Stimulated activated CD4-positive, alpha-beta T cell treated with anti-CD3 and anti-CD28 coated beads, TNF-alpha, amount 100 ng/mL, for 48 hours (primary cell): ENCODE data around the gene EYA2.

ENCODE experiments used
- DNase-seq, 3 donors: peaks; one replicate each; pipeline ENCODE4 v3.0.0-alpha.2; 2020; ENCODE audit warnings: low read depth in 3 of 3

EYA2 gene

GRCh38 chr20:46933150-46933549 is 38.5 kb downstream of the EYA2 start:
- no peak for DNase-seq

- no peak for DNase-seq
These were observed 40.2 kb downstream of the EYA2 start for GRCh38 chr20:46934746-46935287.

DNA sequence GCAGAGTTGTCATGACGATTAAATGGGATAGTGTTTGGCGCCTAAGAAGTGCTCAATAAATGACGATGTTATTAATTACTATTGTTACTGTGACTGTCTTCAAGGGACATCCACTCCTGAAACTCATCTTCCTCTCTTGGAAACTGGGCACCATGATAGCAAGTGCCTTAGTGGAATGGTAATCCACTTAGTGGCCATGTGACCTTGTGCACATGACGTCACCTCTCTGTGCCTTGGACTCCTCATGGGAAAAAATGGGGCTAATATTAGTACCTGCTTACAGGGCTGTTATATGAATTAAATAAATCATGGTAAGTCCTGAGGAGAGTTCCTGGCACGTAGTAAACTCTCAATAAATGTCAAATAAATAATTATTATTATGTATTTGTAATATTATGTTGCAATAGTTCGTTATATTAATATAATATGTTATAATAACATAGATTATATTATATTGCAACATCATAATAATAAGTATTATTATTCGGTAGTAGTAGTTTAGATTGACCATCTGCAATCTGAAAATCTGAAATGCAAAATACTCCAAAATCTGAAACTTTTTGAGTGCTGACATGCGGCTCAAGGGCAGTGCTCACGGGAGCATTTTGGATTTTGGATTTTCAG is 40.9 kb downstream of the EYA2 start:
- DNase-seq, result no peak

- no peak for DNase-seq
These were observed 41.9 kb downstream of the EYA2 start for GRCh38 chr20:46936415-46937156.

DNA sequence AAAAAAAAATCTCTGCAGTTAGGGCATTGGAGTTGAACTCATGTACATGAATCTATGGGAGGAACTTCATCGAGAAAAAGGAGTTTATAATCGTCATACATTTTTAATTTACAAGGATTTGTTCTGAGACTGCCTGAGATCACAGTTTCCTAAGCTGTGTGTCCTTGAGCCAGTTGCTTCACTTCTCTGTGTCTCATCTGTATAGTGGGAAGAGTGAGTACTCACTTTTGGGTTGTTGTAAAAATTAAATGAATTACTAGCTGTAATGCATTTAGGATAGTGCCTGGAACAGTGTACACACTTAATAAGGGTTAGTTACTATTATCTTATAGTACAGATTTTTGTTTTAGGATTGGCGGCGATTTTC is 42.5 kb downstream of the EYA2 start:
- DNase-seq, result no peak

DNA sequence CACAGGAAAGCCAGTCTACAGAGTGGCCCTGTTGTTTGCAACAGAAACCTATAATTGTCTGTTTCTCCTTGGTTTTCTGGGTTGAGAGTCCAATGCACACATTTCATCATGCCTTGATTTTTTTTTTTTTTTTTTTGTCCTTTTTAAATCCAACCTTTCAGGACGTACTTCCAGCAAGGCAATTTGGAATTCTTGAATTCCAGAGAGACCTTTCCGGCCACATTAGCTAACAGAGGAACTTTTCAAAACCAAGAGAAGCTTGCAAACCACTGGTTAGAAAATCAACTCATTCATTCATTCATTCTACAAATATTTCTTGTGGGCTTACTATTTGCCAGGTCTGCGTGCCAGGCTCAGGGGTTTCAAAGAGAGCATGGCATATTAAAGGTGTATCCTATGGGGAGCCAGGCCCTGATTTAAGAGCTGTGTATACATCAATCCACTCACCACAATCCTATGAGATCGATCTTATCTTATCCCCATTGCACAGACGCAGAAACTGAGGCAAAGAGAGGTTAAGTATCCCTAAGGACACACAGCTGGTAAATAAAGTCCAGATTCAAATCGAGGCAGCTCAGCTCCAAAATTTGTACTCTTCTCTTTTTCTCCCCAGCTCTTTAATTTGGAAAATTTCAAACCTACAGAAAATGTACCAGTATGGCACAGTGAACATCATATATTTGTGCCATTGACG is 43.0 kb downstream of the EYA2 start:
- no peak for DNase-seq

DNA sequence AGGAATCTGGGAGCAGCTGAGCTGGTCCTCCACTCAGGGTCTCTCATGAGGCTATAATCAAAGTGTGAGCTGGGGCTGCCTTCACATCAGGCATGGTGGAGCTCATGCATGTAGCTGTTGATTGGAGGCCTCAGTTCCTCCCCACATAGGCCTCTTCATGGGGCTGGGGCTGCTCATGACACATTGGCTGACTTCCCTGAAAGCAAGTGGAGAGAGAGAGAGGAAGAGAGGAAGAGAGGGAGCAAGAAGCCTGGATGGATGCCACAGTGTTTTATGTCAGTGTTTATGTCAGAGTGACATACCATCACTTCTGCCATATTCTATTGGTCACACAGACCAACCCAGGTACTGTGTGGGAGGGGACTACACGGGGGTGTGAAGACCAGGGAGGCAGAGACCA is 43.8 kb downstream of the EYA2 start:
- no peak for DNase-seq

- no peak for DNase-seq
These were observed 44.7 kb downstream of the EYA2 start for GRCh38 chr20:46939031-46939965.

- no peak for DNase-seq
These were observed 46.0 kb downstream of the EYA2 start for GRCh38 chr20:46940616-46941015.

GRCh38 chr20:46941404-46941803 is 46.8 kb downstream of the EYA2 start:
- no peak for DNase-seq

- DNase-seq, result no peak
These were observed 49.4 kb downstream of the EYA2 start for GRCh38 chr20:46943861-46944591.

- DNase-seq, result no peak
These were observed 50.8 kb downstream of the EYA2 start for GRCh38 chr20:46945465-46945864.

- no peak for DNase-seq
These were observed 51.6 kb downstream of the EYA2 start for GRCh38 chr20:46946181-46946624.

DNA sequence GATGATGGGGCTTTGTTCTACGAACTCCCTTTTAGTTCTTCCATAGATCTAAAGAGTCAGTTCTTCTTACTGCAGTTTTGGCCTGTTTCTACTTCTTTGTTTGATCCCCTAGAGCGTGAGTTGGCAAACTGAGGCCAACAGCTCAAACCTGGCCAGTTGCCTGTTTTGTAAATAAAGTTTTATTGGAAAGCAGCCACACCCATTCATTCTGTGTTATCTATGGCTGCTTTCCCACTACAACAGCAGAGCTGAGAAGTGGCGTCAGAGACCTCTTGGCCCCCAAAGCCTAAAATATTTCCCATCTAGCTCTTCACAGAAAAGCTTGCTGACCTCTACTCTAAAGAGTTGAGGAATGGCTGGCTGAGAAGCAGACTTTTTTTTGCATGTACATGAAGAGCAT is 52.2 kb downstream of the EYA2 start:
- DNase-seq, result no peak

DNA sequence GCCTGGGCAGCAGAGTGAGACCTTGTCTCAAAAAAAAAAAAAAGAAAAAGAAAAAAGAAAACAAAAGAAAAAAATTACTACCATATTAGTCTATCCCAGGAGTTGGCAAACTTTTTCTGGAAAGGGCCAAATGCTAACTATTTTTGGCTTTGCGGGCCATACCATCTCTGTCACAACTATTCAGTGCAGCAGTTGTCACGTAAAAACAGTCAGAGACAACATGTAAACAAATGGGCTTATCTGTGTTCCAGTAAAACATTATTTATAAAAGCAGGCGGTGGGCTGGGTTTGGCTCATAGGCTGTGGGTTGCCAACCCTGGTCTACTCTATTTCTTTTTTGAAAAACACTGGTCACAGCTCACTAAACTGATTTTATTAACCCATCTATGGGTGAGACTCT is 53.4 kb downstream of the EYA2 start:
- DNase-seq, result no peak

GRCh38 chr20:46951405-46951804 is 56.8 kb downstream of the EYA2 start:
- no peak for DNase-seq

DNA sequence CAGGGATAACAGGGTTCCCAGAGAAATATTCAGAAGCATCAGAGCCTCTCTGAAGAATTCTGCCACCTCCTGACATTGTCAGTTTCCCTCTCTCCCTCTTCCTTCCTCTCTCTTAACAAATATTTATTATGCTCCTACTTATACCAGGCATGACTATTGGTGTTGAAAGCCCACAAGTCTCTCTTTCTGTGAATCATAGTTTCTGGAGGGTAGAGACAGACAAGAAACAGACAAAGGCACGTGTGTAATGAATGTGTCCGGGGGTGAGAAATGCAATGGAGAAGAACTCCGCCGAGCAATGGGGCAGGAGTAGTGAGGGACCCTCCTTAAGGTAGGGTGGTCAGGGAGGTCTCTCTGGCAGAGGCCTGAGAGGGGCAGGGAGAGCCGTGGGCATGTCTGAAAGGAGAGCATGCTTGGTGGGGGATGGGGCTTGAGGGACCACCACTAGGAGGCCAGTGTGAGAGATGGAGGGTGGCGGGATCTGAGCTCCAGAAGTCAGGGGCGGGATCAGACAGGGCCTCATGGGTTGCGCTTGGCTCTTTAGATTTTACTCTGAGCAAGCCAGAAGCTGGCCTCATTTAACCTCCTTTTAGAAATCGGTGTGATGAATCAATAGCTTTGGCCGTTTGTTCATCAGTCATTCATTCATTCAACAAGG is 57.3 kb downstream of the EYA2 start:
- DNase-seq, result no peak

GRCh38 chr20:46953596-46953995 is 59.0 kb downstream of the EYA2 start:
- DNase-seq, result no peak

DNA sequence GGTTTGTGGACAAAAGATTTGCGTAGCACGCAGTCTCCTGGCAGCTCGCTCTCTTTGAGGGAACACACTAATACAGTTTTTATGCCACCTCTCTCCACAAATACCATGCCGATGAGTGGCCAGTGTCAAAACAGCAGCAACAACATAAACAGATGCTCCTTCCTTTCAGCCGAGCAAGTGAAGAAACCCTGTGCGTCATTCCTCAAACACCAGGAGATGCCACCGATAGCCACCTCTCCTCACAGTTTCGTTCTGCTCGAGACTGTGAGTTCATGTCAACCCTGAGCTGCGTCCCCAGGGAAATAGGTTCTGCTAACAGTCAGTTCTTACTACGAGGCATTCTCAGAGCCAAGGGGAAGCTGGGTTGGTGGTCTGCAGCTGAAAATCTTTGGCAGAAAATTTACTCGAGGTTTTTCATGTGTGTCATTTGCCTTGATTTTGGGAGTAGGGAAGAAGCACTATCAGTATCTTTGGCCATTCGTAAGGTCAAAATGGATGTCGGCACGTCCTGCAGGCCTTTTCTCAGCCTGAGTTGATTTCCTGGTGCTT is 59.9 kb downstream of the EYA2 start:
- no peak for DNase-seq
